CD4-positive, alpha-beta T cell treated with Interferon gamma for 1 hour (primary cell): ENCODE measurements around the gene IL10RB.
A peak's percentile ranks its signal among the peaks of the same experiment; 100 is the strongest.
"Not testable (repeated sequence)": the region's sequence is repeated elsewhere in the genome, so short reads cannot be mapped to it uniquely, and the experiment has no call there.

Source experiments
- DNase-seq: peaks from one replicate; pipeline ENCODE4 v3.0.0-alpha.2; 2020

Gene IL10RB

GRCh38 chr21:33266050-33266788, at the start of gene IL10RB:
TSS of gene IL10RB (plus strand) at chr21:33266367. CDS start at chr21:33266466, 99 bp downstream.
- DNase-seq: peak; percentile 79

GRCh38 chr21:33217138-33217520, 49.0 kb upstream of the IL10RB start:
- DNase-seq: no peak

GRCh38 chr21:33219300-33219699, 46.9 kb upstream of the IL10RB start:
- DNase-seq: no peak

GRCh38 chr21:33219954-33220353, 46.2 kb upstream of the IL10RB start:
- no peak for DNase-seq

- not testable (repeated sequence) for DNase-seq
These were observed 40.8 kb upstream of the IL10RB start for GRCh38 chr21:33225376-33225775.

- DNase-seq: no peak
These were observed 37.7 kb upstream of the IL10RB start for GRCh38 chr21:33228455-33228854.

- no peak for DNase-seq
These were observed 36.9 kb upstream of the IL10RB start for GRCh38 chr21:33229099-33229783.

- peak; percentile 75 for DNase-seq
These were observed 36.2 kb upstream of the IL10RB start, which contains the start of gene IFNAR2 for GRCh38 chr21:33229784-33230544. TSS of gene IFNAR2 (plus strand) at chr21:33229938. CDS start at chr21:33241923, 11,985 bp downstream.

- DNase-seq: peak; percentile 59
These were observed 35.4 kb upstream of the IL10RB start for GRCh38 chr21:33230545-33231324.

GRCh38 chr21:33231526-33231925, 34.6 kb upstream of the IL10RB start:
- no peak for DNase-seq

- DNase-seq: no peak
These were observed 33.7 kb upstream of the IL10RB start for GRCh38 chr21:33232291-33233034.

GRCh38 chr21:33234635-33235520, 31.3 kb upstream of the IL10RB start:
- no peak for DNase-seq

GRCh38 chr21:33236013-33236686, 30.0 kb upstream of the IL10RB start:
- DNase-seq: no peak

GRCh38 chr21:33236766-33237165, 29.4 kb upstream of the IL10RB start:
- no peak for DNase-seq

GRCh38 chr21:33237486-33237885, 28.7 kb upstream of the IL10RB start:
- no peak for DNase-seq

GRCh38 chr21:33238146-33238545, 28.0 kb upstream of the IL10RB start:
- DNase-seq: no peak

GRCh38 chr21:33238565-33239255, 27.5 kb upstream of the IL10RB start:
- DNase-seq: no peak

GRCh38 chr21:33239559-33240127, 26.5 kb upstream of the IL10RB start:
- not testable (repeated sequence) for DNase-seq

GRCh38 chr21:33240404-33240803, 25.8 kb upstream of the IL10RB start:
- DNase-seq: no peak
